ENCODE data around the gene SPATA2L.

SPATA2L gene

GRCh38 chr16:89729863-89730593 lies 28.5 kb upstream of the SPATA2L start:
- no peaks in the 10 kb centered on the region for H3K4me1 ChIP-seq (ENCODE audit: low read length)
- no peak for DNase-seq
- H3K36me3 ChIP-seq (replicated peaks; ENCODE audit: insufficient read depth, low read length), result no peaks in the 10 kb centered on the region
- TF ChIP-seq EZH2 (optimal IDR thresholded peaks at IDR 0.05; ENCODE audit: low read depth, low read length), result no peak
- no peak for TF ChIP-seq CTCF (IDR thresholded peaks at IDR 0.05; ENCODE audit: low read length)
- no peak for TF ChIP-seq EZH2phosphoT487 (IDR thresholded peaks at IDR 0.05; ENCODE audit: low read length)
- no peaks in the 10 kb centered on the region for H3F3A ChIP-seq (ENCODE audit: insufficient read depth, low read length)
- H3K9me2 ChIP-seq (replicated peaks; ENCODE audit: insufficient read depth, low read length), result no peaks in the 10 kb centered on the region
- H3K9me3 ChIP-seq (replicated peaks; ENCODE audit: insufficient read depth, low read length), result no peaks in the 10 kb centered on the region
- no peak overlapping the region for H2AFZ ChIP-seq (ENCODE audit: low read length)
- no peaks in the 10 kb centered on the region for H4K20me1 ChIP-seq (ENCODE audit: insufficient read depth, low read length)
- no peak overlapping the region for H3K9ac ChIP-seq (ENCODE audit: low read length)
- H3K4me2 ChIP-seq (ENCODE audit: low read depth, low read length), result no peak overlapping the region
- no peak overlapping the region for H3K27ac ChIP-seq (ENCODE audit: low read length)
- H3K27me3 ChIP-seq (replicated peaks; ENCODE audit: insufficient read depth, low read length), result no peaks in the 10 kb centered on the region
- peaks cover 3% of the 10 kb centered on the region; the same call in 1 of the 2 replicates for H3K79me2 ChIP-seq (ENCODE audit: low read length)
- H3K4me3 ChIP-seq (ENCODE audit: low read length), result no peak overlapping the region

- no peaks in the 10 kb centered on the region for H3K36me3 ChIP-seq (replicated peaks; ENCODE audit: insufficient read depth, low read length)
- H3K79me2 ChIP-seq (ENCODE audit: low read length), result peaks cover 8% of the 10 kb centered on the region
- TF ChIP-seq EZH2phosphoT487 (IDR thresholded peaks at IDR 0.05; ENCODE audit: low read length) (no peak), CTCF (IDR thresholded peaks at IDR 0.05; ENCODE audit: low read length) (no peak), EZH2 (optimal IDR thresholded peaks at IDR 0.05; ENCODE audit: low read depth, low read length) (no peak)
- H3K4me3 ChIP-seq (ENCODE audit: low read length), result no peak overlapping the region
- no peak for DNase-seq
- no peaks in the 10 kb centered on the region for H3K9me2 ChIP-seq (replicated peaks; ENCODE audit: insufficient read depth, low read length)
- H4K20me1 ChIP-seq (ENCODE audit: insufficient read depth, low read length), result no peaks in the 10 kb centered on the region
- H3F3A ChIP-seq (ENCODE audit: insufficient read depth, low read length), result no peaks in the 10 kb centered on the region
- no peaks in the 10 kb centered on the region for H3K9me3 ChIP-seq (replicated peaks; ENCODE audit: insufficient read depth, low read length)
- no peaks in the 10 kb centered on the region for H3K27me3 ChIP-seq (replicated peaks; ENCODE audit: insufficient read depth, low read length)
- no peak overlapping the region for H2AFZ ChIP-seq (ENCODE audit: low read length)
- H3K27ac ChIP-seq (ENCODE audit: low read length), result no peak overlapping the region
- H3K4me1 ChIP-seq (ENCODE audit: low read length), result no peaks in the 10 kb centered on the region
- H3K9ac ChIP-seq (ENCODE audit: low read length), result no peak overlapping the region
- no peak overlapping the region for H3K4me2 ChIP-seq (ENCODE audit: low read depth, low read length)
Observed at GRCh38 chr16:89729293-89729692, 27.8 kb upstream of the SPATA2L start.

- Histone ChIP-seq H3K4me1 (ENCODE audit: low read length) (0 out of 2 replicates have a peak, but pooled peaks cover 7% of the 10 kb centered on the region), H3K4me2 (ENCODE audit: low read depth, low read length) (no peak overlapping the region), H3K9ac (ENCODE audit: low read length) (no peak overlapping the region), H3K36me3 (replicated peaks; ENCODE audit: insufficient read depth, low read length) (no peaks in the 10 kb centered on the region), H3K9me3 (replicated peaks; ENCODE audit: insufficient read depth, low read length) (no peaks in the 10 kb centered on the region), H2AFZ (ENCODE audit: low read length) (no peak overlapping the region), H3F3A (ENCODE audit: insufficient read depth, low read length) (no peaks in the 10 kb centered on the region; the same call in 1 of the 2 replicates), H3K9me2 (replicated peaks; ENCODE audit: insufficient read depth, low read length) (no peaks in the 10 kb centered on the region), H4K20me1 (ENCODE audit: insufficient read depth, low read length) (no peaks in the 10 kb centered on the region), H3K79me2 (ENCODE audit: low read length) (peaks cover 25% of the 10 kb centered on the region), H3K27ac (ENCODE audit: low read length) (no peak overlapping the region), H3K27me3 (replicated peaks; ENCODE audit: insufficient read depth, low read length) (no peaks in the 10 kb centered on the region), H3K4me3 (ENCODE audit: low read length) (no peak overlapping the region)
- no peak for DNase-seq
- TF ChIP-seq EZH2phosphoT487 (IDR thresholded peaks at IDR 0.05; ENCODE audit: low read length) (no peak), CTCF (IDR thresholded peaks at IDR 0.05; ENCODE audit: low read length) (no peak), EZH2 (optimal IDR thresholded peaks at IDR 0.05; ENCODE audit: low read depth, low read length) (no peak)
Observed at GRCh38 chr16:89727406-89728120, 26.1 kb upstream of the SPATA2L start.

Measured in MM.1S (cell line).